ENCODE results near the gene PML. TPM values are rescaled to one million over a fixed set of nuclear protein-coding genes. Genes with fewer than 3 reads are reported as not detected.
A peak's percentile ranks its signal among the peaks of the same experiment; 100 is the strongest.

PML gene
- total RNA-seq, 1 experiment from 2014 or later = 47.7 TPM

- TF ChIP-seq TCF7 (CRISPR knock-in tag; IDR thresholded peaks at IDR 0.05; ENCODE audit: low read depth) (no peak), HMGA2 (CRISPR knock-in tag; IDR thresholded peaks at IDR 0.05) (no peak), FOXK1 (CRISPR knock-in tag; IDR thresholded peaks at IDR 0.05) (no peak), PREB (CRISPR knock-in tag; IDR thresholded peaks at IDR 0.05; ENCODE audit: borderline replicate concordance) (no peak)
Observed at GRCh38 chr15:74045636-74046274, 51.2 kb downstream of the PML start (continued).

- Mint-ChIP-seq H3K36me3 (0 out of 2 replicates have a peak, but pooled peaks cover 4% of the 10 kb centered on the region), H3K4me3 (no peak overlapping the region), H3K9me3 (no peaks in the 10 kb centered on the region), H3K27me3 (ENCODE audit: low read depth) (peaks cover 6% of the 10 kb centered on the region), H3K27ac (no peak overlapping the region), H3K4me1 (peaks cover 5% of the 10 kb centered on the region)
- no peak for TF ChIP-seq RELA (CRISPR knock-in tag; IDR thresholded peaks at IDR 0.05; ENCODE audit: borderline replicate concordance)
- no peak for TF ChIP-seq EMX1 (CRISPR knock-in tag; IDR thresholded peaks at IDR 0.05)
- TF ChIP-seq FOXP1 (CRISPR knock-in tag; IDR thresholded peaks at IDR 0.05; ENCODE audit: borderline replicate concordance) = no peak
- no peak for TF ChIP-seq ZNF317 (CRISPR knock-in tag; IDR thresholded peaks at IDR 0.05; ENCODE audit: borderline replicate concordance, low read depth)
- no peak for TF ChIP-seq E2F5 (CRISPR knock-in tag; IDR thresholded peaks at IDR 0.05)
- TF ChIP-seq GABPB1 (CRISPR knock-in tag; IDR thresholded peaks at IDR 0.05) = no peak
- TF ChIP-seq SMAD3 (CRISPR knock-in tag; IDR thresholded peaks at IDR 0.05; ENCODE audit: borderline replicate concordance) = no peak
- TF ChIP-seq USF2 (CRISPR knock-in tag; IDR thresholded peaks at IDR 0.05) = no peak
- TF ChIP-seq E2F1 (CRISPR knock-in tag; IDR thresholded peaks at IDR 0.05) = no peak
- TF ChIP-seq HMGA2 (CRISPR knock-in tag; IDR thresholded peaks at IDR 0.05) = no peak
- TF ChIP-seq CREB1 (CRISPR knock-in tag; IDR thresholded peaks at IDR 0.05) = no peak
- DNase-seq (ENCODE audit: low spot score) (no peak), ATAC-seq (no peak)
- ChIA-PET CTCF (interaction anchor here (1.0 to 10.6 kb wide), 5 partner anchors 8 to 265 kb away, joined by 3 to 163 read pairs (median 16); no protein-coding TSS in a partner anchor), POLR2A (no interaction called here)
Observed at GRCh38 chr15:74046275-74046674, 51.8 kb downstream of the PML start.

GRCh38 chr15:74050127-74050526, 55.6 kb downstream of the PML start:
- TF ChIP-seq ZBTB21 (CRISPR knock-in tag; IDR thresholded peaks at IDR 0.05; ENCODE audit: borderline replicate concordance) (no peak), HMGA2 (CRISPR knock-in tag; IDR thresholded peaks at IDR 0.05) (no peak), JAZF1 (CRISPR knock-in tag; IDR thresholded peaks at IDR 0.05) (no peak)
- no peaks in the 10 kb centered on the region for H3K9me3 Mint-ChIP-seq
- ChIA-PET CTCF (interaction anchor here (1.4 to 10.6 kb wide), 8 partner anchors 12 to 272 kb away, joined by 3 to 163 read pairs (median 18); no protein-coding TSS in a partner anchor), POLR2A (no interaction called here)
- H3K27me3 Mint-ChIP-seq (ENCODE audit: low read depth) = peaks cover 13% of the 10 kb centered on the region
- H3K27ac Mint-ChIP-seq = no peak overlapping the region
- no peaks in the 10 kb centered on the region for H3K36me3 Mint-ChIP-seq
- peaks cover 20% of the 10 kb centered on the region for H3K4me1 Mint-ChIP-seq
- ATAC-seq (no peak), DNase-seq (ENCODE audit: low spot score) (peak; percentile 4)
- no peak overlapping the region for H3K4me3 Mint-ChIP-seq
